H9 (cell line): ENCODE measurements around the gene SAMD8. TPM values are rescaled to one million over a fixed set of nuclear protein-coding genes. Genes with fewer than 3 reads are reported as not detected.

Experiments used
- DNase-seq: peaks from one replicate; pipeline ENCODE4 v3.0.0-alpha.2; 2017
- H2AFZ ChIP-seq: one replicate; pipeline ENCODE4 v1.6.1; 2013; ENCODE audit warnings: mild to moderate bottlenecking, low read length, control low read depth, moderate library complexity
- H2AK5ac ChIP-seq: 2 replicates; pipeline ENCODE4 v1.6.1; 2013; ENCODE audit warnings: low read length, control low read depth, mixed read lengths; ENCODE audit not compliant: insufficient read length
- H2BK120ac ChIP-seq: one replicate; pipeline ENCODE4 v1.6.1; 2013; ENCODE audit warnings: low read depth, mild to moderate bottlenecking, low read length, control low read depth, inconsistent platforms; ENCODE audit not compliant: poor library complexity, severe bottlenecking
- H2BK12ac ChIP-seq: 2 replicates; pipeline ENCODE4 v1.6.1; 2013; ENCODE audit warnings: low read length, control low read depth, mixed read lengths, low read depth; ENCODE audit not compliant: insufficient read length
- H2BK15ac ChIP-seq: 2 replicates; pipeline ENCODE4 v1.6.1; 2013; ENCODE audit warnings: low read depth, low read length, control low read depth
- H2BK20ac ChIP-seq: one replicate; pipeline ENCODE4 v1.6.1; 2013; ENCODE audit warnings: low read depth, mild to moderate bottlenecking, low read length, control low read depth, inconsistent platforms; ENCODE audit not compliant: poor library complexity, severe bottlenecking
- H2BK5ac ChIP-seq: 2 replicates; pipeline ENCODE4 v1.6.1; 2013; ENCODE audit warnings: low read length, control low read depth, mixed read lengths; ENCODE audit not compliant: insufficient read length
- H3K14ac ChIP-seq: 2 replicates; pipeline ENCODE4 v1.6.1; 2013; ENCODE audit warnings: low read length, control low read depth; ENCODE audit not compliant: insufficient read depth
- H3K18ac ChIP-seq: 2 replicates; pipeline ENCODE4 v1.6.1; 2013; ENCODE audit warnings: low read depth, mild to moderate bottlenecking, mixed read lengths, low read length, control low read depth; ENCODE audit not compliant: insufficient read length
- H3K23ac ChIP-seq: 2 replicates; pipeline ENCODE4 v1.6.1; 2013; ENCODE audit warnings: low read length, control low read depth, mixed read lengths, low read depth; ENCODE audit not compliant: insufficient read length
- H3K23me2 ChIP-seq: 2 replicates; pipeline ENCODE4 v1.6.1; 2013; ENCODE audit warnings: low read depth, mild to moderate bottlenecking, mixed read lengths, low read length, control low read depth; ENCODE audit not compliant: insufficient read length, poor library complexity, severe bottlenecking
- H3K27ac ChIP-seq: 2 replicates; pipeline ENCODE4 v1.5.1; 2013; ENCODE audit warnings: low read length, control low read depth, mixed read lengths, low read depth; ENCODE audit not compliant: insufficient read length
- H3K27me3 ChIP-seq: 2 replicates; pipeline ENCODE4 v1.6.1; 2013; ENCODE audit warnings: low read length, control low read depth, inconsistent platforms; ENCODE audit not compliant: insufficient read depth
- H3K4ac ChIP-seq: 2 replicates; pipeline ENCODE4 v1.6.1; 2013; ENCODE audit warnings: low read depth, mild to moderate bottlenecking, control low read depth, inconsistent platforms, low read length, moderate library complexity
- H3K4me1 ChIP-seq: 2 replicates; pipeline ENCODE4 v1.6.1; 2013; ENCODE audit warnings: low read length, control low read depth, inconsistent platforms; ENCODE audit not compliant: insufficient read depth
- H3K4me2 ChIP-seq: 2 replicates; pipeline ENCODE4 v1.6.1; 2013; ENCODE audit warnings: low read length, control low read depth, mixed read lengths; ENCODE audit not compliant: insufficient read length, insufficient read depth
- H3K56ac ChIP-seq: 2 replicates; pipeline ENCODE4 v1.6.1; 2013; ENCODE audit warnings: low read depth, mild to moderate bottlenecking, mixed read lengths, low read length, control low read depth; ENCODE audit not compliant: insufficient read length
- H3K79me1 ChIP-seq: 2 replicates; pipeline ENCODE4 v1.6.1; 2013; ENCODE audit warnings: low read depth, mild to moderate bottlenecking, moderate library complexity, low read length, control low read depth, inconsistent platforms; ENCODE audit not compliant: insufficient read depth, poor library complexity, severe bottlenecking
- H3K79me2 ChIP-seq: 2 replicates; pipeline ENCODE4 v1.6.1; 2013; ENCODE audit warnings: low read length, control low read depth, inconsistent platforms; ENCODE audit not compliant: insufficient read depth
- H3K9ac ChIP-seq: 2 replicates; pipeline ENCODE4 v1.6.1; 2013; ENCODE audit warnings: low read length, control low read depth, mixed read lengths; ENCODE audit not compliant: insufficient read length; ENCODE audit errors: extremely low read depth
- H3K9me3 ChIP-seq: one replicate; pipeline ENCODE4 v1.6.1; 2013; ENCODE audit warnings: low read depth, low read length, inconsistent platforms; ENCODE audit not compliant: control insufficient read depth
- H3T11ph ChIP-seq: one replicate; pipeline ENCODE4 v1.6.1; 2013; ENCODE audit warnings: mild to moderate bottlenecking, low read length, control low read depth, inconsistent platforms
- H4K20me1 ChIP-seq: one replicate; pipeline ENCODE4 v1.6.1; 2013; ENCODE audit not compliant: control insufficient read depth, insufficient read length, insufficient read depth
- H4K5ac ChIP-seq: 2 replicates; pipeline ENCODE4 v1.6.1; 2013; ENCODE audit warnings: low read depth, mild to moderate bottlenecking, mixed read lengths, low read length, control low read depth; ENCODE audit not compliant: insufficient read length
- H4K8ac ChIP-seq: replicated peaks from 2 replicates; pipeline ENCODE4 v1.6.1; 2013; ENCODE audit warnings: low read length, control low read depth, mixed read lengths, low read depth; ENCODE audit not compliant: insufficient read length
- H4K91ac ChIP-seq: 2 replicates; pipeline ENCODE4 v1.6.1; 2013; ENCODE audit warnings: low read depth, mild to moderate bottlenecking, moderate library complexity, mixed read lengths, low read length, control low read depth; ENCODE audit not compliant: insufficient read length
- H3K27ac Mint-ChIP-seq, 3 experiments: 2 replicates in 2 of 3; 3 replicates in 1 of 3; pipeline ENCODE4 v1.8.0; 2020 to 2021; ENCODE audit warnings: mixed read lengths in 3 of 3, mild to moderate bottlenecking in 1 of 3, moderate library complexity in 1 of 3
- H3K27me3 Mint-ChIP-seq: 2 replicates; pipeline ENCODE4 v1.8.0; 2021; ENCODE audit warnings: low read depth, mild to moderate bottlenecking, moderate library complexity, mixed read lengths
- H3K36me3 Mint-ChIP-seq, 3 experiments: 2 replicates in 2 of 3; 3 replicates in 1 of 3; pipeline ENCODE4 v1.8.0; 2020 to 2021; ENCODE audit warnings: low read depth in 3 of 3, mixed read lengths in 3 of 3; ENCODE audit not compliant: insufficient read depth in 1 of 3
- H3K4me1 Mint-ChIP-seq, 2 experiments: 2 replicates each; pipeline ENCODE4 v1.8.0; 2020; ENCODE audit warnings: mixed read lengths in 2 of 2
- H3K4me3 Mint-ChIP-seq, 2 experiments: 2 replicates in 1 of 2; 3 replicates in 1 of 2; pipeline ENCODE4 v1.8.0; 2020 to 2021; ENCODE audit warnings: mild to moderate bottlenecking in 2 of 2, mixed read lengths in 2 of 2, moderate library complexity in 1 of 2
- H3K9me3 Mint-ChIP-seq, 2 experiments: 2 replicates in 1 of 2; 3 replicates in 1 of 2; pipeline ENCODE4 v1.8.0; 2020; ENCODE audit warnings: mild to moderate bottlenecking in 2 of 2, mixed read lengths in 2 of 2, moderate library complexity in 1 of 2
- CTCF ChIP-seq: fragments of 200-600 bp; sonication (generic); conservative IDR thresholded peaks from 3 replicates; pipeline ENCODE4 v1.8.0; 2021; ENCODE audit warnings: antibody characterized with exemption, mild to moderate bottlenecking
- WGBS: extraction: QIAGEN DNeasy Blood & Tissue Kit; methylation state at CpG from one replicate; pipeline ENCODE4 v1.1.7; 2013; ENCODE audit warnings: missing lambda C conversion rate, low lambda C conversion rate, mixed read lengths; ENCODE audit not compliant: insufficient read length; ENCODE audit errors: extremely low coverage; 5-methylcytosine and 5-hydroxymethylcytosine counted together
- total RNA-seq: library from RNA; stranded (reverse); gene quantifications from 2 replicates; pipeline ENCODE4 v1.2.1, GENCODE V29; 2021

The SAMD8 gene
- total RNA-seq, 1 experiment from 2014 or later: 18.8 TPM

GRCh38 chr10:75080554-75080953 lies 30.9 kb upstream of the SAMD8 start:
- WGBS: no CpG with 5 or more reads among the region's 4 CpGs
- Mint-ChIP-seq H3K27ac (no peak overlapping the region), H3K36me3 (peaks cover 0 to 9% (median 4%) of the 10 kb centered on the region in 3 experiments; a peak in 3 of 7 replicates)

More at GRCh38 chr10:75080554-75080953, 30.9 kb upstream of the SAMD8 start:
- H2BK120ac ChIP-seq: no peak overlapping the region
- H3K4ac ChIP-seq: no peak overlapping the region
- no peak for TF ChIP-seq CTCF
- no peak overlapping the region; a peak in 1 of 5 replicates for H3K4me3 Mint-ChIP-seq
- H3K9me3 ChIP-seq: no peaks in the 10 kb centered on the region
- H2BK5ac ChIP-seq: no peak overlapping the region
- no peaks in the 10 kb centered on the region for H3K79me1 ChIP-seq
- H3K56ac ChIP-seq: no peak overlapping the region
- no peak overlapping the region for H3T11ph ChIP-seq
- H2BK12ac ChIP-seq: no peak overlapping the region
- H3K23ac ChIP-seq: no peak overlapping the region
- no peak overlapping the region for H3K27ac ChIP-seq
- H4K5ac ChIP-seq: no peak overlapping the region
- peaks cover 6 to 9% of the 10 kb centered on the region in 2 experiments for H3K9me3 Mint-ChIP-seq
- no peaks in the 10 kb centered on the region for H3K23me2 ChIP-seq
- no peak overlapping the region for H2AK5ac ChIP-seq
- no peak overlapping the region for H4K8ac ChIP-seq
- H3K14ac ChIP-seq: no peak overlapping the region
- no peak overlapping the region for H3K9ac ChIP-seq
- H3K4me1 ChIP-seq: peaks cover 12% of the 10 kb centered on the region
- H2BK20ac ChIP-seq: no peak overlapping the region
- no peak overlapping the region for H3K4me2 ChIP-seq
- no peaks in the 10 kb centered on the region for H3K27me3 ChIP-seq
- H4K91ac ChIP-seq: no peak overlapping the region
- H2AFZ ChIP-seq: no peak overlapping the region
- H3K18ac ChIP-seq: no peak overlapping the region
- peaks cover 59 to 67% of the 10 kb centered on the region in 2 experiments for H3K4me1 Mint-ChIP-seq
- H2BK15ac ChIP-seq: no peak overlapping the region
- H3K27me3 Mint-ChIP-seq: peaks cover 14% of the 10 kb centered on the region
- DNase-seq: no peak
- H3K79me2 ChIP-seq: no peaks in the 10 kb centered on the region
- H4K20me1 ChIP-seq: no peaks in the 10 kb centered on the region
